ENCODE data around the gene TRIM66.
"Not testable (repeated sequence)": the region's sequence is repeated elsewhere in the genome, so short reads cannot be mapped to it uniquely, and the experiment has no call there.

The TRIM66 gene

GRCh38 chr11:8690374-8691342, 8.2 kb upstream of the TRIM66 start:
- in situ Hi-C loops (cut with MboI; ENCODE audit: low sequenced_read_pairs): no loop called here

- in situ Hi-C loops (cut with MboI; ENCODE audit: low sequenced_read_pairs): no loop called here
These were observed 7.3 kb upstream of the TRIM66 start for GRCh38 chr11:8689726-8690255.

GRCh38 chr11:8688414-8689362, 6.2 kb upstream of the TRIM66 start:
- in situ Hi-C loops (cut with MboI; ENCODE audit: low sequenced_read_pairs): no loop called here

- in situ Hi-C loops (cut with MboI; ENCODE audit: low sequenced_read_pairs): no loop called here
These were observed 3.9 kb upstream of the TRIM66 start for GRCh38 chr11:8686325-8686724.

GRCh38 chr11:8685820-8686219, 3.4 kb upstream of the TRIM66 start:
- in situ Hi-C loops (cut with MboI; ENCODE audit: low sequenced_read_pairs): no loop called here

- in situ Hi-C loops (cut with MboI; ENCODE audit: low sequenced_read_pairs): no loop called here
These were observed 2.8 kb upstream of the TRIM66 start for GRCh38 chr11:8685306-8685705.

GRCh38 chr11:8684600-8685290, 2.3 kb upstream of the TRIM66 start:
- in situ Hi-C loops (cut with MboI; ENCODE audit: low sequenced_read_pairs): no loop called here

GRCh38 chr11:8683115-8683807, 796 bp upstream of the TRIM66 start:
- in situ Hi-C loops (cut with MboI; ENCODE audit: low sequenced_read_pairs): no loop called here

- in situ Hi-C loops (cut with MboI; ENCODE audit: low sequenced_read_pairs): no loop called here
These were observed 595 bp downstream of the TRIM66 start for GRCh38 chr11:8681837-8682302.

GRCh38 chr11:8679006-8679405, 3.5 kb downstream of the TRIM66 start:
- in situ Hi-C loops (cut with MboI; ENCODE audit: low sequenced_read_pairs): no loop called here

- in situ Hi-C loops (cut with MboI; ENCODE audit: low sequenced_read_pairs): no loop called here
These were observed 6.0 kb downstream of the TRIM66 start for GRCh38 chr11:8676458-8676857.

GRCh38 chr11:8674859-8675258, 7.6 kb downstream of the TRIM66 start:
- in situ Hi-C loops (cut with MboI; ENCODE audit: low sequenced_read_pairs): no loop called here

- in situ Hi-C loops (cut with MboI; ENCODE audit: low sequenced_read_pairs): no loop called here
These were observed 10.1 kb downstream of the TRIM66 start for GRCh38 chr11:8672346-8672745.

GRCh38 chr11:8671651-8672062, 10.8 kb downstream of the TRIM66 start:
- in situ Hi-C loops (cut with MboI; ENCODE audit: low sequenced_read_pairs): no loop called here

GRCh38 chr11:8671193-8671612, 11.3 kb downstream of the TRIM66 start:
- in situ Hi-C loops (cut with MboI; ENCODE audit: low sequenced_read_pairs): no loop called here

GRCh38 chr11:8670081-8670480, 12.4 kb downstream of the TRIM66 start:
- in situ Hi-C loops (cut with MboI; ENCODE audit: low sequenced_read_pairs): not testable (repeated sequence)

- in situ Hi-C loops (cut with MboI; ENCODE audit: low sequenced_read_pairs): no loop called here
These were observed 17.2 kb downstream of the TRIM66 start for GRCh38 chr11:8665222-8665621.

GRCh38 chr11:8661001-8661795, 21.3 kb downstream of the TRIM66 start:
- in situ Hi-C loops (cut with MboI; ENCODE audit: low sequenced_read_pairs): no loop called here
